Stomach (tissue), 9 donors: Measurements from ENCODE around the gene NFYA. TPM values are rescaled to one million over a fixed set of nuclear protein-coding genes. Genes with fewer than 3 reads are reported as not detected.
"Not testable (repeated sequence)": the region's sequence is repeated elsewhere in the genome, so short reads cannot be mapped to it uniquely, and the experiment has no call there.

ENCODE experiments used
- DNase-seq, 2 donors: peaks; one replicate each; pipeline versions ENCODE4 v3.0.0 to v3.0.0-alpha.2; 2013 to 2019
- H3K27ac ChIP-seq, 5 donors: fragments of 200-600 bp in 4 of 5; sonication (generic) in 4 of 5; one replicate each; pipeline ENCODE4 v1.5.1; 2013 to 2019; ENCODE audit warnings: mild to moderate bottlenecking in 1 of 5, moderate library complexity in 1 of 5
- H3K27me3 ChIP-seq, 3 donors: fragments of 200-600 bp; sonication (generic); one replicate each; pipeline ENCODE4 v1.5.1; 2017 to 2019; ENCODE audit warnings: mixed run types in 1 of 3
- H3K36me3 ChIP-seq, 4 donors: fragments of 200-600 bp; sonication (generic); 1 replicate in 3 of 4; 2 replicates in 1 of 4; pipeline ENCODE4 v1.5.1; 2016 to 2019
- H3K4me1 ChIP-seq, 4 donors: fragments of 200-600 bp; sonication (generic); one replicate each; pipeline ENCODE4 v1.5.1; 2016 to 2019
- H3K4me3 ChIP-seq, 4 donors: fragments of 200-600 bp; sonication (generic) in 3 of 4; one replicate each; pipeline ENCODE4 v1.5.1; 2016 to 2019; ENCODE audit warnings: mild to moderate bottlenecking in 1 of 4
- H3K9me3 ChIP-seq, 4 donors: fragments of 200-600 bp; sonication (generic); one replicate each; pipeline ENCODE4 v1.5.1; 2016 to 2019
- CTCF ChIP-seq, 7 experiments: fragments of 450-650 bp in 4 of 7; fragments of 200-600 bp in 3 of 7; sonication (generic) in 3 of 7; IDR thresholded peaks; one replicate each; pipeline ENCODE4 v1.5.1; 2016 to 2019; ENCODE audit warnings: antibody characterized with exemption in 7 of 7, control low read depth in 2 of 7, mild to moderate bottlenecking in 1 of 7
- EP300 ChIP-seq: sonication (generic); formaldehyde crosslinking; IDR thresholded peaks from one replicate; pipeline ENCODE4 v1.6.1; 2017; ENCODE audit warnings: antibody characterized with exemption
- POLR2A ChIP-seq, 4 donors: fragments of 450-650 bp; IDR thresholded peaks; one replicate each; pipeline ENCODE4 v1.6.1; 2016; ENCODE audit warnings: antibody characterized with exemption in 4 of 4, control low read depth in 2 of 4, mild to moderate bottlenecking in 1 of 4, moderate library complexity in 1 of 4
- POLR2AphosphoS5 ChIP-seq, 3 donors: sonication (generic); formaldehyde crosslinking; IDR thresholded peaks; one replicate each; pipeline ENCODE4 v1.6.1; 2016; ENCODE audit warnings: antibody characterized with exemption in 3 of 3
- WGBS, 5 donors: extraction: QIAGEN DNeasy Blood & Tissue Kit in 3 of 5; methylation state at CpG; one replicate each; pipeline versions ENCODE4 v1.1.5 to v1.1.7; 2013 to 2018; 5-methylcytosine and 5-hydroxymethylcytosine counted together
- intact Hi-C: fragments of 100-400 bp; cut with DNase I; formaldehyde crosslinking; loops from one replicate; pipeline ENCODE4 v1.15.1; 2023; ENCODE audit warnings: low total_unique reads
- polyA plus RNA-seq, 3 donors: library from polyadenylated mRNA; stranded (reverse); fragments of 200-250 nt; gene quantifications; one replicate each; pipeline ENCODE4 v1.2.3, GENCODE V29; 2013
- total RNA-seq, 5 donors: library from RNA; depleted of rRNA; stranded (reverse); fragments of >200 nt; gene quantifications; one replicate each; pipeline versions ENCODE4 v1.1.0 to v1.2.3, GENCODE V29; 2014 to 2016
- donor health status: healthy with polysubstance abuse.
- donor health status: Bipolar disorder and iron deficiency.
- donor health status: healthy.

NFYA gene
- total and polyA plus RNA-seq, 8 donors: 5.0 to 35.0 (median 13.4) TPM

- no peak overlapping the region for H3K4me3 ChIP-seq
- peaks cover 8 to 44% (median 36%) of the 10 kb centered on the region in 4 donors for H3K36me3 ChIP-seq
- no peaks in the 10 kb centered on the region for H3K4me1 ChIP-seq
- no peak for DNase-seq
- H3K9me3 ChIP-seq: no peaks in the 10 kb centered on the region
- no peak overlapping the region for H3K27ac ChIP-seq
- intact Hi-C loops: no loop called here
- H3K27me3 ChIP-seq: no peaks in the 10 kb centered on the region
- TF ChIP-seq POLR2A (IDR thresholded peaks at IDR 0.05) (no peak), EP300 (no peak), POLR2AphosphoS5 (IDR thresholded peaks at IDR 0.05) (no peak), CTCF (IDR thresholded peaks at IDR 0.05) (no peak)
- WGBS, 5 donors: 87 to 92% (median 88%) methylated on average over 3 of the region's 3 CpGs
Observed at GRCh38 chr6:41103847-41104246, 31.1 kb downstream of the NFYA start.

- no peaks in the 10 kb centered on the region for H3K9me3 ChIP-seq
- H3K36me3 ChIP-seq: peaks cover 0 to 11% (median 6%) of the 10 kb centered on the region in 4 donors
- 42 to 86% (median 66%) methylated on average over 3 of the region's 3 CpGs for WGBS, 5 donors
- H3K27ac ChIP-seq: no peak overlapping the region
- intact Hi-C loops: no loop called here
- no peaks in the 10 kb centered on the region for H3K27me3 ChIP-seq
- DNase-seq: no peak
- H3K4me1 ChIP-seq: no peaks in the 10 kb centered on the region
- TF ChIP-seq POLR2AphosphoS5 (IDR thresholded peaks at IDR 0.05) (no peak), CTCF (IDR thresholded peaks at IDR 0.05) (no peak), EP300 (no peak), POLR2A (IDR thresholded peaks at IDR 0.05) (no peak)
- no peak overlapping the region for H3K4me3 ChIP-seq
Observed at GRCh38 chr6:41111017-41111416, 38.2 kb downstream of the NFYA start.

GRCh38 chr6:41115027-41115426 lies 42.3 kb downstream of the NFYA start:
- H3K4me3 ChIP-seq, H3K36me3 ChIP-seq, H3K9me3 ChIP-seq, H3K27ac ChIP-seq, DNase-seq, H3K27me3 ChIP-seq, H3K4me1 ChIP-seq, intact Hi-C loops: not testable (repeated sequence)
- WGBS, 5 donors: 89 to 100% (median 98%) methylated on average over 2 of the region's 2 CpGs

- WGBS, 5 donors: 51 to 79% (median 68%) methylated on average over 1 of the region's 1 CpG
- Histone ChIP-seq H3K27ac (no peak overlapping the region), H3K9me3 (no peaks in the 10 kb centered on the region), H3K4me1 (no peaks in the 10 kb centered on the region), H3K36me3 (peaks cover 0 to 36% (median 25%) of the 10 kb centered on the region in 4 donors), H3K27me3 (no peaks in the 10 kb centered on the region), H3K4me3 (no peak overlapping the region)
- TF ChIP-seq POLR2AphosphoS5 (IDR thresholded peaks at IDR 0.05) (no peak), CTCF (IDR thresholded peaks at IDR 0.05) (no peak), POLR2A (IDR thresholded peaks at IDR 0.05) (no peak), EP300 (no peak)
- no peak for DNase-seq
- intact Hi-C loops: no loop called here
Observed at GRCh38 chr6:41119508-41119907, 46.7 kb downstream of the NFYA start.

GRCh38 chr6:41120058-41120457 lies 47.3 kb downstream of the NFYA start:
- Histone ChIP-seq H3K36me3 (peaks cover 0 to 40% (median 26%) of the 10 kb centered on the region in 4 donors), H3K27me3 (no peaks in the 10 kb centered on the region), H3K4me3 (no peak overlapping the region), H3K4me1 (no peaks in the 10 kb centered on the region), H3K27ac (no peak overlapping the region), H3K9me3 (no peaks in the 10 kb centered on the region)
- no peak for TF ChIP-seq EP300
- TF ChIP-seq POLR2A (IDR thresholded peaks at IDR 0.05): no peak
- TF ChIP-seq POLR2AphosphoS5 (IDR thresholded peaks at IDR 0.05): no peak
- no peak for TF ChIP-seq CTCF (IDR thresholded peaks at IDR 0.05)
- WGBS, 5 donors: 91 to 100% (median 100%) methylated on average over 1 of the region's 1 CpG
- intact Hi-C loops: no loop called here
- DNase-seq: no peak
